IMR-90 (cell line): ENCODE measurements around the gene IGFBP3. TPM values are rescaled to one million over a fixed set of nuclear protein-coding genes. Genes with fewer than 3 reads are reported as not detected.

Source experiments
- ATAC-seq: fragments of 200-7000 bp; cut with Tn5 transposase; 2 replicates; pipeline ENCODE4 v1.9.1; 2020; ENCODE audit warnings: low read depth, mild to moderate bottlenecking, moderate library complexity
- BruUV-seq: library from RNA; stranded (reverse); fragments of 400-500 nt; replicated peaks from 2 replicates; lab custom pipeline; 2021; lab: Mats Ljungman, UMichigan
- CTCF ChIA-PET: fragments of 300-600 bp; formaldehyde crosslinking; extraction: SDS; loops from one replicate; lab custom pipeline; 2021; ENCODE audit warnings: antibody characterized with exemption; lab: Yijun Ruan, JAX
- POLR2A ChIA-PET: fragments of 300-600 bp; sonication (Branson Sonifier 250); formaldehyde crosslinking; loops from one replicate; lab custom pipeline; 2022; ENCODE audit warnings: antibody characterized with exemption; ENCODE audit not compliant: unreplicated experiment; lab: Charles Lee
- DNase-seq: peaks from one replicate; pipeline ENCODE4 v3.0.0; 2013
- H2AFZ ChIP-seq: replicated peaks from 2 replicates; pipeline ENCODE3; 2013; ENCODE audit warnings: low read length, mild to moderate bottlenecking; ENCODE audit not compliant: poor library complexity
- H2AK5ac ChIP-seq: 2 replicates; pipeline ENCODE4 v1.6.1; 2013; ENCODE audit warnings: low read depth, low read length, inconsistent platforms
- H2AK9ac ChIP-seq: replicated peaks from 2 replicates; pipeline ENCODE3; 2013; ENCODE audit warnings: mild to moderate bottlenecking, low read depth, low read length, moderate library complexity; ENCODE audit not compliant: poor library complexity
- H2BK120ac ChIP-seq: 2 replicates; pipeline ENCODE4 v1.6.1; 2013; ENCODE audit warnings: low read depth, low read length, inconsistent platforms
- H2BK15ac ChIP-seq: 3 replicates; pipeline ENCODE4 v1.6.1; 2013; ENCODE audit warnings: low read depth, low read length, inconsistent platforms
- H2BK20ac ChIP-seq: 2 replicates; pipeline ENCODE4 v1.6.1; 2013; ENCODE audit warnings: low read depth, mild to moderate bottlenecking, inconsistent platforms, low read length, moderate library complexity
- H2BK5ac ChIP-seq: 2 replicates; pipeline ENCODE4 v1.6.1; 2013; ENCODE audit warnings: mild to moderate bottlenecking, low read depth, low read length, inconsistent platforms; ENCODE audit not compliant: poor library complexity, severe bottlenecking
- H3K14ac ChIP-seq: replicated peaks from 2 replicates; pipeline ENCODE4 v1.6.1; 2013; ENCODE audit warnings: low read depth, low read length, inconsistent platforms
- H3K18ac ChIP-seq: 2 replicates; pipeline ENCODE4 v1.6.1; 2013; ENCODE audit warnings: low read depth, low read length, control low read depth
- H3K23ac ChIP-seq: 2 replicates; pipeline ENCODE4 v1.6.1; 2013; ENCODE audit warnings: low read depth, low read length, inconsistent platforms
- H3K27ac ChIP-seq: 2 replicates; pipeline ENCODE4 v1.5.1; 2013; ENCODE audit warnings: mild to moderate bottlenecking, control low read depth, low read length; ENCODE audit not compliant: insufficient read depth
- H3K27me3 ChIP-seq: 2 replicates; pipeline ENCODE4 v1.6.1; 2013; ENCODE audit warnings: low read length; ENCODE audit not compliant: control insufficient read depth, insufficient read depth
- H3K36me3 ChIP-seq: 2 replicates; pipeline ENCODE4 v1.6.1; 2013; ENCODE audit warnings: low read length, mixed read lengths; ENCODE audit not compliant: control insufficient read depth, insufficient read depth
- H3K4ac ChIP-seq: 2 replicates; pipeline ENCODE4 v1.6.1; 2013; ENCODE audit warnings: low read depth, low read length, inconsistent platforms
- H3K4me1 ChIP-seq: 2 replicates; pipeline ENCODE4 v1.6.1; 2013; ENCODE audit warnings: low read length, mixed read lengths; ENCODE audit not compliant: control insufficient read depth, insufficient read depth
- H3K4me2 ChIP-seq: 2 replicates; pipeline ENCODE4 v1.6.1; 2013; ENCODE audit warnings: low read depth, mild to moderate bottlenecking, control low read depth, low read length, moderate library complexity
- H3K4me3 ChIP-seq: 2 replicates; pipeline ENCODE4 v1.5.1; 2013; ENCODE audit warnings: low read depth, mild to moderate bottlenecking, control low read depth, low read length, moderate library complexity; ENCODE audit not compliant: insufficient read depth
- H3K56ac ChIP-seq: 2 replicates; pipeline ENCODE4 v1.6.1; 2013; ENCODE audit warnings: low read length, inconsistent platforms; ENCODE audit not compliant: insufficient read depth; ENCODE audit errors: extremely low read depth
- H3K79me1 ChIP-seq, 2 experiments: 2 replicates each; pipeline ENCODE4 v1.6.1; 2013; ENCODE audit warnings: low read length in 2 of 2, inconsistent platforms in 1 of 2, low read depth in 1 of 2
- H3K9ac ChIP-seq: 2 replicates; pipeline ENCODE4 v1.6.1; 2013; ENCODE audit warnings: low read depth, low read length, control low read depth
- H3K9me1 ChIP-seq: 2 replicates; pipeline ENCODE4 v1.6.1; 2013; ENCODE audit warnings: low read length, inconsistent platforms; ENCODE audit not compliant: insufficient read depth
- H3K9me3 ChIP-seq: 2 replicates; pipeline ENCODE4 v1.6.1; 2013; ENCODE audit warnings: low read length; ENCODE audit not compliant: control insufficient read depth, insufficient read depth
- H4K20me1 ChIP-seq: 2 replicates; pipeline ENCODE4 v1.6.1; 2013; ENCODE audit warnings: low read length, inconsistent platforms; ENCODE audit not compliant: insufficient read depth
- H4K5ac ChIP-seq: 2 replicates; pipeline ENCODE4 v1.6.1; 2013; ENCODE audit warnings: mild to moderate bottlenecking, low read depth, low read length, control low read depth
- H4K8ac ChIP-seq, 2 experiments: 2 replicates each; pipeline ENCODE4 v1.6.1; 2013; ENCODE audit warnings: low read depth in 2 of 2, low read length in 2 of 2, control low read depth in 1 of 2, inconsistent platforms in 1 of 2
- H4K91ac ChIP-seq: 2 replicates; pipeline ENCODE4 v1.6.1; 2013; ENCODE audit warnings: low read depth, low read length, inconsistent platforms; ENCODE audit not compliant: insufficient read depth
- CEBPB ChIP-seq: IDR thresholded peaks from 2 replicates; pipeline ENCODE4 v1.6.1; 2012; ENCODE audit warnings: low read depth, low read length, improper control_type of control experiment
- CTCF ChIP-seq: conservative IDR thresholded peaks from 2 replicates; pipeline ENCODE4 v1.5.1; 2012; ENCODE audit warnings: mild to moderate bottlenecking, low read depth, low read length, improper control_type of control experiment
- MAFK ChIP-seq: IDR thresholded peaks from 2 replicates; pipeline ENCODE4 v1.6.1; 2012; ENCODE audit warnings: low read depth, low read length, improper control_type of control experiment
- MAZ ChIP-seq: IDR thresholded peaks from 2 replicates; pipeline ENCODE4 v1.6.1; 2012; ENCODE audit warnings: low read depth, mild to moderate bottlenecking, low read length, improper control_type of control experiment, moderate library complexity, borderline replicate concordance
- RCOR1 ChIP-seq: IDR thresholded peaks from 2 replicates; pipeline ENCODE4 v1.6.1; 2012; ENCODE audit warnings: mild to moderate bottlenecking, low read length, improper control_type of control experiment; ENCODE audit not compliant: insufficient replicate concordance
- WGBS, 2 experiments: methylation state at CpG; one replicate each; pipeline versions ENCODE4 v1.1.5 to v1.1.7; 2013; ENCODE audit warnings: missing lambda C conversion rate in 2 of 2; ENCODE audit not compliant: insufficient read length in 1 of 2; ENCODE audit errors: extremely low coverage in 2 of 2; 5-methylcytosine and 5-hydroxymethylcytosine counted together
- dilution Hi-C: fragments of 300-500 bp; cut with HindIII; formaldehyde crosslinking; loops from one replicate; pipeline ENCODE4 v1.14.3; 2018; ENCODE audit warnings: low sequenced_read_pairs; ENCODE audit not compliant: unreplicated experiment
- in situ Hi-C: fragments of 300-500 bp; cut with MboI; formaldehyde crosslinking; loops from 3 replicates; pipeline ENCODE4 v1.14.3; 2019; ENCODE audit warnings: low sequenced_read_pairs, inconsistent platforms, mixed read lengths
- intact Hi-C: fragments of 100-400 bp; cut with micrococcal nuclease; formaldehyde crosslinking; loops from 2 replicates; pipeline ENCODE4 v1.10.0; 2022
- polyA plus RNA-seq, 3 experiments: library from polyadenylated mRNA; depleted of rRNA; stranded (reverse); fragments of >200 nt; gene quantifications; 2 replicates each; pipeline ENCODE4 v1.2.3, GENCODE V29; 2012; ENCODE audit warnings: low replicate concordance in 1 of 3
- total RNA-seq: library from RNA; depleted of rRNA; stranded (reverse); fragments of >200 nt; gene quantifications from 2 replicates; pipeline ENCODE4 v1.2.3, GENCODE V29; 2012
- TF ChIP-seq, protein P1 (sequence below): fragments of 150-350 bp; IDR thresholded peaks from 2 replicates; pipeline ENCODE4 v1.6.1; 2016; ENCODE audit warnings: low read depth, mild to moderate bottlenecking, low read length, moderate library complexity, borderline replicate concordance

IGFBP3 gene
- total and polyA plus RNA-seq, 2 of the 4 experiments (the other 2 are of a cell fraction): 272 to 601 TPM

GRCh38 chr7:45892407-45893035 is 28.6 kb downstream of the IGFBP3 start:
- dilution Hi-C loops (no loop called here), intact Hi-C loops (no loop called here), in situ Hi-C loops (loop anchor here (5.0 kb wide), 1 partner anchor 1290 kb away; no protein-coding TSS in a partner anchor)
- no CpG with 5 or more reads among the region's 6 CpGs for WGBS, 2 experiments
- ChIA-PET CTCF (no interaction called here), POLR2A (no interaction called here)
- DNase-seq (no peak), ATAC-seq (no peak)
- Histone ChIP-seq H2AK5ac (no peak overlapping the region), H3K4me1 (no peaks in the 10 kb centered on the region), H4K5ac (no peak overlapping the region), H3K4me3 (no peak overlapping the region), H2BK20ac (no peak overlapping the region), H3K4me2 (no peak overlapping the region), H3K9me3 (no peaks in the 10 kb centered on the region), H2BK15ac (no peak overlapping the region), H3K23ac (no peak overlapping the region), H3K4ac (no peak overlapping the region), H3K18ac (no peak overlapping the region), H2BK5ac (no peak overlapping the region), H4K91ac (no peak overlapping the region), H3K56ac (no peak overlapping the region), H3K14ac (no peak overlapping the region), H4K20me1 (no peaks in the 10 kb centered on the region), H3K27me3 (peaks cover 39% of the 10 kb centered on the region), H2BK120ac (no peak overlapping the region), H2AK9ac (no peak overlapping the region), H3K36me3 (no peaks in the 10 kb centered on the region), H3K79me1 (no peaks in the 10 kb centered on the region), H3K27ac (no peak overlapping the region), H3K9ac (no peak overlapping the region), H4K8ac (no peak overlapping the region), H2AFZ (no peak overlapping the region), H3K9me1 (no peaks in the 10 kb centered on the region; the same call in 1 of the 2 replicates)
- TF ChIP-seq CTCF (no peak), MAFK (no peak), RCOR1 (no peak), MAZ (no peak), CEBPB (no peak)
- TF ChIP-seq, protein P1, sequence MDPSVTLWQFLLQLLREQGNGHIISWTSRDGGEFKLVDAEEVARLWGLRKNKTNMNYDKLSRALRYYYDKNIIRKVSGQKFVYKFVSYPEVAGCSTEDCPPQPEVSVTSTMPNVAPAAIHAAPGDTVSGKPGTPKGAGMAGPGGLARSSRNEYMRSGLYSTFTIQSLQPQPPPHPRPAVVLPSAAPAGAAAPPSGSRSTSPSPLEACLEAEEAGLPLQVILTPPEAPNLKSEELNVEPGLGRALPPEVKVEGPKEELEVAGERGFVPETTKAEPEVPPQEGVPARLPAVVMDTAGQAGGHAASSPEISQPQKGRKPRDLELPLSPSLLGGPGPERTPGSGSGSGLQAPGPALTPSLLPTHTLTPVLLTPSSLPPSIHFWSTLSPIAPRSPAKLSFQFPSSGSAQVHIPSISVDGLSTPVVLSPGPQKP: no peak
- BruUV-seq: no TSS peak
